Nephron (organoid): ENCODE data around the gene RPS13.
"Not testable (repeated sequence)": the region's sequence is repeated elsewhere in the genome, so short reads cannot be mapped to it uniquely, and the experiment has no call there.

Experiments used
- H3K27ac Mint-ChIP-seq, 3 experiments: 2 replicates each; pipeline ENCODE4 v1.8.0; 2020; ENCODE audit warnings: mixed read lengths in 3 of 3, mild to moderate bottlenecking in 2 of 3, moderate library complexity in 1 of 3
- H3K27me3 Mint-ChIP-seq: 2 replicates; pipeline ENCODE4 v1.8.0; 2021; ENCODE audit warnings: low read depth, mild to moderate bottlenecking, moderate library complexity, mixed read lengths
- H3K36me3 Mint-ChIP-seq: 2 replicates; pipeline ENCODE4 v1.8.0; 2020; ENCODE audit warnings: low read depth, mixed read lengths
- H3K4me1 Mint-ChIP-seq: 2 replicates; pipeline ENCODE4 v1.8.0; 2020; ENCODE audit warnings: mixed read lengths
- H3K4me3 Mint-ChIP-seq, 3 experiments: 2 replicates each; pipeline ENCODE4 v1.8.0; 2020; ENCODE audit warnings: mild to moderate bottlenecking in 3 of 3, mixed read lengths in 3 of 3, moderate library complexity in 2 of 3
- H3K9me3 Mint-ChIP-seq: 2 replicates; pipeline ENCODE4 v1.8.0; 2020; ENCODE audit warnings: mixed read lengths
- TF ChIP-seq, protein P1 (sequence below), 3 experiments: fragments of 200-600 bp; sonication (generic); IDR thresholded peaks; one replicate each; pipeline ENCODE4 v1.5.0; 2021; ENCODE audit warnings: antibody characterized with exemption in 3 of 3; ENCODE audit not compliant: unreplicated experiment in 3 of 3

Gene RPS13

GRCh38 chr11:17075506-17075905, 2.0 kb downstream of the RPS13 start:
- Mint-ChIP-seq H3K9me3 (no peaks in the 10 kb centered on the region), H3K4me1 (peaks cover 18% of the 10 kb centered on the region), H3K4me3 (peak overlapping the region; percentile 98 to 99 (median 98)), H3K27ac (peak overlapping the region in 2 of 3 experiments; percentile 41 to 71), H3K27me3 (no peaks in the 10 kb centered on the region), H3K36me3 (peaks cover 32% of the 10 kb centered on the region)
- TF ChIP-seq, protein P1, sequence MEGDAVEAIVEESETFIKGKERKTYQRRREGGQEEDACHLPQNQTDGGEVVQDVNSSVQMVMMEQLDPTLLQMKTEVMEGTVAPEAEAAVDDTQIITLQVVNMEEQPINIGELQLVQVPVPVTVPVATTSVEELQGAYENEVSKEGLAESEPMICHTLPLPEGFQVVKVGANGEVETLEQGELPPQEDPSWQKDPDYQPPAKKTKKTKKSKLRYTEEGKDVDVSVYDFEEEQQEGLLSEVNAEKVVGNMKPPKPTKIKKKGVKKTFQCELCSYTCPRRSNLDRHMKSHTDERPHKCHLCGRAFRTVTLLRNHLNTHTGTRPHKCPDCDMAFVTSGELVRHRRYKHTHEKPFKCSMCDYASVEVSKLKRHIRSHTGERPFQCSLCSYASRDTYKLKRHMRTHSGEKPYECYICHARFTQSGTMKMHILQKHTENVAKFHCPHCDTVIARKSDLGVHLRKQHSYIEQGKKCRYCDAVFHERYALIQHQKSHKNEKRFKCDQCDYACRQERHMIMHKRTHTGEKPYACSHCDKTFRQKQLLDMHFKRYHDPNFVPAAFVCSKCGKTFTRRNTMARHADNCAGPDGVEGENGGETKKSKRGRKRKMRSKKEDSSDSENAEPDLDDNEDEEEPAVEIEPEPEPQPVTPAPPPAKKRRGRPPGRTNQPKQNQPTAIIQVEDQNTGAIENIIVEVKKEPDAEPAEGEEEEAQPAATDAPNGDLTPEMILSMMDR (IDR thresholded peaks at IDR 0.05; ENCODE audit: unreplicated experiment in 3 of 3): no peak

DNA sequence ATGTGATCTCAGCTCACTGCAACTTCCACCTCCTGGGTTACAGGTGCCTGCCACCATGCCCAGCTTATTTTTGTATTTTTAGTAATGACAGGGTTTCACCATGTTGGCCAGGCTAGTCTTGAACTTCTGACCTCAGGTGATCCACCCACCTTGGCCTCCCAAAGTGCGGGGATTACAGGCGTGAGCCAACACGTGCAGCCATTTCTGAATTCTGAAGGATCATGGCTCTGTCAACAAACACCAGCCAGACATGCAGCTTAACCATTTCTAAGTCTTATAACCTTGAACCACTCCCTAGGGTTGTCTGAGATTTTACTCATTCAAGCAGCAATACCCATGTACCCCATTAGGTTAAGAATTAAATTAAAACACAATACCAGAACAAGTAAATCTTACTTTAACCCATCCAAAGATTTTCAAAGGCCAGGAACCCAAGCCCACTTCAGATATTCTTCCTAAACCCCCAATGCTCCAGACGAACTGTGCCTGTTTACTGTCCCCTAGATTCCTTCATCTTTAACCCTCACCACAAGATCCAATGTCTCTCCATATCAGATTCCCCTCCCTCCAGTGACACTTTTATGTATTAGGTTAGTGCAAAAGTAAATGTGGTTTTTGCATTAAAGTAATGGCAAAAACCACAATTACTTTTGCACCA, 4.0 kb downstream of the RPS13 start:
- Mint-ChIP-seq H3K27me3 (no peaks in the 10 kb centered on the region), H3K4me1 (peaks cover 18% of the 10 kb centered on the region), H3K36me3 (peaks cover 32% of the 10 kb centered on the region), H3K27ac (peak overlapping the region in 2 of 3 experiments; percentile 2 to 25), H3K9me3 (no peaks in the 10 kb centered on the region), H3K4me3 (peak overlapping the region in 2 of 3 experiments; percentile 31 to 56)
- TF ChIP-seq, protein P1 (IDR thresholded peaks at IDR 0.05; ENCODE audit: unreplicated experiment in 3 of 3): no peak

DNA sequence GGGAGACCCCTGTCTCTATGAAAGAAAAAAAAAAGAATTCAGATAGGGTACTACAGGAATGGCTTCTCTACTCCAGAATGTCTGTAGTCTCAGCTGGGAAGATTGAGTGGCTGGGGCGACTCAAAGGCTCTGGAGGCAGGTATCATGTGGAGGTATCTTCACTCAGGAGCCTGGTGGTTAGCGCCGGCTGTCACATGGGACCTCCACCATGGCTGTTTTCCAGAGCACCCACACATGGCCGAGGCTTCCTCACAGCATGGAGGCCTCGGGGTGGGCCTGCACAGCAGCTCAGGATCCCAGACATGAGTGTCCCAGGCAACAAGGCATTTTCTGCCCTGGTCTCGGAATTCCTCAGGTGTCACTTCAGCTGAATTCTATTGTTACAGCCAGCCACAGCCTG, 10.1 kb downstream of the RPS13 start:
- Mint-ChIP-seq H3K36me3 (peaks cover 10% of the 10 kb centered on the region), H3K27me3 (no peaks in the 10 kb centered on the region), H3K4me3 (no peak overlapping the region), H3K9me3 (peaks cover 3% of the 10 kb centered on the region), H3K27ac (no peak overlapping the region), H3K4me1 (no peaks in the 10 kb centered on the region)
- TF ChIP-seq, protein P1 (IDR thresholded peaks at IDR 0.05; ENCODE audit: unreplicated experiment in 3 of 3): no peak

DNA sequence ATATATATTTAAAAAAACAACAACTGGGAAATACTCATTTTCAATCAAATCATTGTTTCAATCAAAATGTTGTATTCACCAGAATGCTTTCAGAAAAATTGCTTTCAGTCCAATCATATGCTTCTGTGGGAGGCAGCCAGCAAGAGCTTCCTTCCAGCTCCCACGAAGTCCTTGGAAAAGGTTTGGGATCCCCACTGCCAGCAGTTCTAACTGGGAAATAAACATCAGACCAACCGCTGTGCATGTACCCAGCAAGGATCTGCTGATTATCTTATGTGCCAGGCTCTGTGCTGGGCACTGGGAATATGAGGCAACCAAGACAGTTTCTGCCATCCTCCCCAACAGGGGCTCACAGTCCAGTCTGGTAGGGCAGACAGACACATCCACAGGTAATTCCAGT, 10.8 kb downstream of the RPS13 start:
- peaks cover 10% of the 10 kb centered on the region for H3K36me3 Mint-ChIP-seq

DNA sequence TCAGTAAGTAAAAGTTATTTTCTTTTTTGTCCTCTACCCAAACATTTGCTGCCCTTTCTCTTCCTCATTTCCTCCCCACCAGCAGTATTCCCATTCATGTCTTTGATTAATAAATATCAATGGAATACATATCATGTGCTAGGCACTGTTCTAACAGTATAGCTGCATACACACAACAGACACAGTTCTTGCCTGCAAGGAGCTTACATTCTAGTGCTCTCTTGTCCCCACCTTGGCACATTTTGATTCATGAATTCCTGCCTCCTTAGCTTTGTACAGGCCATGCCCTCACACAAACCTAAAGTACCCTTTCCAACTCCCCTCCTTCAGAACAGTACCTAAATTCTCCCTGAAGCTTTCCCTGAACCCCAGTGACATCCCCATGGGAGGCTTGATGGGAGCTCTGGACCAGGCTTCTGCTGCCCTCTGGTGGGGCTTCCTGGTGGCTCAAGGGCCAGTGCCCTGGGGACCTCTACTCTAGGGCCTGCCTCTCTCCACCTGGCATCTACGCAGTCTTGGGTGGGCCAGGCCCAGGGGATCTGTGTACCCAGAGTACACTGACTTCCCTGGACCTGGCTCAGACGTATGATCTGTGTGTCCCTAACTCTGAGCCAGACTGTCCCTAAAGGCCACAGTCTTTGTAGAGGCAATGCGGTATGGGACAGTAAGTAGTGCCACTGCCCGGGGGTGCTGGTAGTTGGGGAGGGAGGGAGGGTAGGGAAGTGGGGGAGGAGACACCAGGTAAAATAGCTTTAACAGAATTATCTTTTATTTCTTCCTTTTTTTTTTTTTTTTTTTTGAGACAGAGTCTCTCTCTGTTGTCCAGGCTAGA, 14.1 kb downstream of the RPS13 start:
- no peak overlapping the region for H3K4me3 Mint-ChIP-seq

More for the DNA sequence above, 10.8 kb downstream of the RPS13 start:
- Mint-ChIP-seq H3K4me3 (no peak overlapping the region), H3K9me3 (peaks cover 3% of the 10 kb centered on the region), H3K27ac (no peak overlapping the region), H3K27me3 (no peaks in the 10 kb centered on the region), H3K4me1 (no peaks in the 10 kb centered on the region)
- TF ChIP-seq, protein P1 (IDR thresholded peaks at IDR 0.05; ENCODE audit: unreplicated experiment in 3 of 3): no peak

GRCh38 chr11:17051146-17051545, 26.3 kb downstream of the RPS13 start:
- not testable (repeated sequence) for H3K27me3 Mint-ChIP-seq, H3K4me3 Mint-ChIP-seq, H3K4me1 Mint-ChIP-seq, H3K27ac Mint-ChIP-seq
- peaks cover 14% of the 10 kb centered on the region for H3K9me3 Mint-ChIP-seq
- peaks cover 15% of the 10 kb centered on the region for H3K36me3 Mint-ChIP-seq

More for the DNA sequence above, 14.1 kb downstream of the RPS13 start:
- H3K4me1 Mint-ChIP-seq: no peaks in the 10 kb centered on the region
- TF ChIP-seq, protein P1 (IDR thresholded peaks at IDR 0.05; ENCODE audit: unreplicated experiment in 3 of 3): peak; percentile 52 to 68 (median 62)
- no peaks in the 10 kb centered on the region for H3K27me3 Mint-ChIP-seq
- H3K9me3 Mint-ChIP-seq: peaks cover 6% of the 10 kb centered on the region
- H3K36me3 Mint-ChIP-seq: peaks cover 5% of the 10 kb centered on the region
- H3K27ac Mint-ChIP-seq: no peak overlapping the region

DNA sequence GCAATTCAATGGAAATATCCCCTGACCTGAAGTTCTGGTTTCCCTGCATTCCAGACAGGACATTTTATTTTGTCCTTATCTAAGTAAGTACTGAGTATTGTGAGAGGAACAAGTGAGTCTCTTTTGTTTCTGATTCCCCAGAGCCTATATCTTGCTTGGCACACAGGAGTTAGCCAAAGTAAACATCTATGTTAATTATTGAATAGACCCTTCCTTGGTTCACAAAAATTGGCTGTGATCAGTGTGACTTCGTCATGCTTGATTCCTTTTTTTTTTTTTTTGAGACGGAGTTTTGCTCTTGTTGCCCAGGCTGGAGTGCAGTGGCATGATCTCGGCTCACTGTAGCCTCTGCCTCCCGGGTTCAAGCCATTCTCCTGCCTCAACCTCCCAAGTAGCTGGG, 29.0 kb downstream of the RPS13 start:
- peak overlapping the region in 1 of 3 experiments; percentile 29 for H3K4me3 Mint-ChIP-seq
- peaks cover 15% of the 10 kb centered on the region for H3K36me3 Mint-ChIP-seq
- H3K27me3 Mint-ChIP-seq, H3K4me1 Mint-ChIP-seq: not testable (repeated sequence)
- H3K9me3 Mint-ChIP-seq: peaks cover 14% of the 10 kb centered on the region
- H3K27ac Mint-ChIP-seq: peak overlapping the region; percentile 83 to 97 (median 91)
